ENCODE data around the gene RPRD1A.
"Not testable (repeated sequence)": the region's sequence is repeated elsewhere in the genome, so short reads cannot be mapped to it uniquely, and the experiment has no call there.

Gene RPRD1A

DNA sequence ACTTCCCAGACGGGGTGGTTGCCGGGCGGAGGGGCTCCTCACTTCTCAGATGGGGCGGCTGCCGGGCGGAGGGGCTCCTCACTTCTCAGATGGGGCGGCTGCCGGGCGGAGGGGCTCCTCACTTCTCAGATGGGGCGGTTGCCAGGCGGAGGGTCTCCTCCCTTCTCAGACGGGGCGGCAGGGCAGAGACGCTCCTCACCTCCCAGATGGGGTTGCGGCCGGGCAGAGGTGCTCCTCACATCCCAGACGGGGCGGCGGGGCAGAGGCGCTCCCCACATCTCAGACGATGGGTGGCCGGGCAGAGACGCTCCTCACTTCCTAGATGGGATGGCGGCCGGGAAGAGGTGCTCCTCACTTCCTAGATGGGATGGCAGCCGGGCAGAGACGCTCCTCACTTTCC is 10.4 kb upstream of the RPRD1A start:
- not testable (repeated sequence) for DNase-seq

DNA sequence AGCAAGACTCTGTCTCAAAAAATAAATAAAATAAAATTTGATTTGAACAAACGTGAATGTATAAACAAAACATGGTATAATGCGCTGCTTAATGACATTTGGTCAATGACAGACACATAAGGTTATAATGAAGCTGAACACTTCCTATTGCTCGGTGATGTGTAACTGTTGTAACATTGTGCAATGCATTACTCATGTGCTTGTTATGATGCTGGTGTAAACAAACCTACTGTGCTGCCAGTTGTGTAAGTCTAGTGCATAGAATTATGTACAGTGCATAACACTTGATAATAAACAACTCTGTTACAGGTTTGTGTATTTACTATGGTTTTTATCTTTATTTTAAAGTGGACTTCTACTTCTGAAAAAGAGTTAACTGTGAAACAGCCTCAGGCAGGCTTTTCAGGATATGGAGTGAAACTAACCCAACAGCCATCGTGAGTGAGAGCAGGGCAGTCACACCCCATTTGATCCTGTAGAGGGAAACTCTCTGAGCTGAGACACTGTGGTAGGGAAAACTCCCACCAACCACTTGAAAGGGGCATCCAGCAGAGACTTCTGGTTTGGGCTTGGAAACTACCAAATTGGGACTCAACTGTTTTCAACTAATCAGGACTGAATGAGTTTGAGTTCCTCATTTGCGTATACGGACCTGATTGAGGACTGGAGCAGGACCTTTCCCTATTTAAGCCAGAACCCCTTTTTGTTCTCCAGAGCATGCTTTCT is 8.7 kb upstream of the RPRD1A start:
- no peak for DNase-seq

DNA sequence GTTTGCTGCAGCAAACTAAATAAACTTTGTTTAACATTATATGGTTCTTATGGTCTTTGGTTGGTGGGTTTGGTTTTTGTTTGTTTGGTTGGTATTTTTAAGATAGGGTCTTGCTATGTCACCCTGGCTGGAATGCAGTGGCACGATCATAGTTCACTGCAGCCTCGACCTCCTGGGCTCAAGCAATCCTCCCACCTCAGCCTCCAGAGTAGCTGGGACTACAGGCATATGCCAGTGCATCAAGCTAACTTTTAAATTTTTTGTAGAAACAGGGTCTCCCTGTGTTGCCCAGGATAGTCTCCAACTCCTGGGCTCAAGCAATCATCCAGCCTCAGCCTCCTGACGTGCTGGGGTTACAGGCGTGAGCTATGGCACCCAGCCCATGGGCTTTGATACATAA is 7.1 kb upstream of the RPRD1A start:
- DNase-seq = no peak

- no peak for DNase-seq
Observed at GRCh38 chr18:36073676-36074075, 6.3 kb upstream of the RPRD1A start.

DNA sequence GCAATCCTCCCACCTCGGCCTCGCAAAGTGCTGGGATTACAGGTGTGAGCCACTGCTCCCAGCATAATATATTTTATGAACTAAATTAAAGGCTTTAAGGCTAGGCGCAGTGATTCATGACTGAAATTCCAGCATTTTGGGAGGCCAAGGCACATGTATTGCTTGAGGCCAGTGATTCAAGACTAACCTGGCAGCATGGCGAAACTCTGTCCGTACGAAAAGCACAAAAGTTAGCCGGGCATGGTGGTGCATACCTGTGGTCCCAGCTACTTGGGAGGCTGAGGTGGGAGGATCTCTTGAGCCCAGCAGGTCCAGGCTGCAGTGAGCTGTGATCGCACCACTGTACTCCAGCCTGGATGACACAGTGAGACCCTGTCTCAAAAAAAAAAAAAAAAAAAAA is 5.0 kb upstream of the RPRD1A start:
- not testable (repeated sequence) for DNase-seq

GRCh38 chr18:36066686-36067054 is 689 bp downstream of the RPRD1A start:
- no peak for DNase-seq

- DNase-seq = no peak
Observed at GRCh38 chr18:36066001-36066400, 1.4 kb downstream of the RPRD1A start.

DNA sequence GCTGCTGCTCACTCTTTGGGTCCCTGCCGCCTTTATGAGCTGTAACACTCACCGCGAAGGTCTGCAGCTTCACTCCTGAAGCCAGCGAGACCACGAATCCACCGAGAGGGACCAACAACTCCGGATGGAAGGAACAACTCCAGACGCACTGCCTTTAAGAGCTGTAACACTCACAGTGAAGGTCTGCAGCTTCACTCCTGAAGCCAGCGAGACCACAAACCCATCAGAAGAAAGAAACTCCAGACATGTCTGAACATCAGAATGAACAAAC is 2.6 kb downstream of the RPRD1A start:
- not testable (repeated sequence) for DNase-seq

GRCh38 chr18:36064027-36064808 is 3.1 kb downstream of the RPRD1A start:
- no peak for DNase-seq

DNA sequence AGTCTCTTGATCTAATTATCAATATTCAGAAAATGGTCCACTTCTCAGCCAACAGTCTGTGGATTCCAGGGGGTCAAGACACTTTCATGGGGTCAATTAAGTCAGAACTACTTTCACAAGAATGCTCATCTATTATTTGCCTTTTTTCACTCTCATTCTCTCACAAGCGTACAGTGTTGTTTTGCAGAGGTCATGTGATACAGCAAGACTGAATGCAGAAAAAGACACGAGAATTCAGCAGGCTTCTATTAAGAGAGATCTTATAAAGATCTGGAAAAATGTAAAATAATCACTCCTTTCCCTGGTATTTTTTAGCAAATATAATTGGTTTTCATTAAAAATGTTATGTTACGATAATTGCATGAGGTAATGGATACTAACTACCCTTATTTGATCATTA is 8.7 kb downstream of the RPRD1A start:
- DNase-seq = no peak

- no peak for DNase-seq
Observed at GRCh38 chr18:36051760-36052159, 15.6 kb downstream of the RPRD1A start.

DNA sequence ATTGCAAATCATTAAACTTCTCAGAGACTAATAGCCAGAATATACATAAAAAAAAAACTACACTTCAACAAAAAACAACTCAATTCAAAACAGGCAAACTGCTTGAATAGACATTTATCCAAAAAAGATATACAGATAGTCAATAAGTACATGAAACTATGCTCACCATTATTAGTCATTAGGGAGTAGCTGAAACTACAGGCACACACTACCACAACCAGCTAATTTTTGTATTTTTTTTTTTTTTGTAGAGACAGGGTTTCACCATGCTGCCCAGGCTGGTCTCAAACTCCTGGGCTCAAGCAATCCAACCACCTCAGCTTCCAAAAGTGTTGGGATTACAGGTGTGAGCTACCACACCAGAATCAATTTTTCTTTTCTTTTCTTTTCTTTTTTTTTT is 16.9 kb downstream of the RPRD1A start:
- no peak for DNase-seq

DNA sequence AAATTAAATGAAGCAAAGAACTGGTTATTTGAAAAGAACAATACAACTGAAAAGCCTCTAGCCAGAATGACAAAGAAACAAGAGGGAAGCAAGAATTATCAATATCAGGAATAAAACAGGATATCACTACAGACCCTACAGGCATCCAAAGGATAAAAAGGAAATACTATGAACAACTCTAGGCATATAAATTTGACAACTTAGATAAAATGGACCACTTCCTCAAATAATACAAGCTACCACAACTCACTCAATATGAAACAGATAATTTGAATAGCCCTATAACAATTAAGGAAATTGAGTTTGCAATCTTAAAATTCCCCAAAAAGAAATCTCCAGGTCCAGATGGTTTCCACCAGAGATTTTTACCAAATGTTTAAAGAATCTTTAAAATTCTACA is 19.8 kb downstream of the RPRD1A start:
- no peak for DNase-seq

DNA sequence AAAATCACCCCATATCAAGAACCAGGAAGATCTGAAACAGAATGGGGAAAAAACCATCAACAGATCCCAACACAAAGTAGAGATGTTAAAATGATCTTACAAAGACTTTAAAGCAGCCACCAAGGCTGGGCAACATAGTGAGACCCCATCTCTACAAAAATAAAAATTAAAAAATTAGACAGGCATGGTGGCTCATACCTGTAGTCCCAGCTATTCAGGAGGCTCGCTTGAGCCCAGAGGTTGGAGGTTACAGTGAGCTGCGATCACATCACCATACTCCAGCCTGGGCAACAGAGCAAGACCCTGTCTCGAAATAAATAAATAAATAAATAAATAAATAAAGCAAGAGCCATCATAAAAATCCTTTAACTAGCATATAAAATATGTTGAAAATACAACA is 20.5 kb downstream of the RPRD1A start:
- no peak for DNase-seq

GRCh38 chr18:36045241-36045991 is 21.9 kb downstream of the RPRD1A start:
- DNase-seq = no peak

- DNase-seq = no peak
Observed at GRCh38 chr18:36043153-36043552, 24.2 kb downstream of the RPRD1A start.

- no peak for DNase-seq
Observed at GRCh38 chr18:36041146-36041545, 26.2 kb downstream of the RPRD1A start.

DNA sequence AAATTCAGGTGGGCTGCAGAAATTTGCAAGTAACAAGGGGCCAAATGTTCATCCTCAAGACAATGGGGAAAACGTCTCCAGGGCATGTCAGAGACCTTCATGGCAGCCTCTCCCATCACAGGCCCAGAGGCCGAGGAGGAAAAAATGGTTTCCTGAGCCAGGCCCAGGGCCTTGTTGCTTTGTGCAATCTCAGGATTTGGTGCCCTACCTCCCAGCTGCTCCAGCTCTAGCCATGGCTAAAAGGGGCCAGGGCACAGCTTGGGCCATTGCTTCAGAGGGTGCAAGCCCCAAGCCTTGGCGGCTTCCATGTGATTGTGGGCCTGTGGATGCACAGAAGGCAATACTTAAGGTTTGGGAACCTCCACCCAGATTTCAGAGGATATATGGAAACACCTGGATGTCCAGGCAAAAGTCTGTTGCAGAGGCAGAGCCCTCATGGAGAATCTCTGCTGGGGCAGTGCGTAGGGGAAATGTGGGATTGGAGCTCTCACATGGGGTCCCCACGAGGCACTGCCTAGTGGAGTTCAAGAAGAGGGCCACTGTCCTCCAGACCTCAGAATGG is 29.2 kb downstream of the RPRD1A start:
- DNase-seq = no peak

DNA sequence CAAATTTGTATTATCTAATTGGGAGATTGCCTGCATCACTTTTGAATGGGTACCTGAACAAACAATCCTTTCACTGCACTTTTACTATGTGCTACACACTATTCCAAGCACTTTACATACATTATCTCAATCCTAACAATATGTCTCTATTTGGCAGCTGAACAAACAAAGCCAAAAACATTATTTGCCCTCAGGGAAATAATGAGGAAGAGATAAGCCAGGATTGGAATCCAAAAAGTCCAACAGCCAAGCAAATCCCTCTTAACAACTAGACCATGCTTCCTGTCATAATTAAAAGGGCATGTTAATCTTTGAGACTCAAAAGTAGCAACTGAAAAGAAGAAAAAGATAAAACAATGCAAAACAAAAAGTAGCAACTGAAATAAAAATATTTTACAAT is 32.1 kb downstream of the RPRD1A start:
- no peak for DNase-seq

DNA sequence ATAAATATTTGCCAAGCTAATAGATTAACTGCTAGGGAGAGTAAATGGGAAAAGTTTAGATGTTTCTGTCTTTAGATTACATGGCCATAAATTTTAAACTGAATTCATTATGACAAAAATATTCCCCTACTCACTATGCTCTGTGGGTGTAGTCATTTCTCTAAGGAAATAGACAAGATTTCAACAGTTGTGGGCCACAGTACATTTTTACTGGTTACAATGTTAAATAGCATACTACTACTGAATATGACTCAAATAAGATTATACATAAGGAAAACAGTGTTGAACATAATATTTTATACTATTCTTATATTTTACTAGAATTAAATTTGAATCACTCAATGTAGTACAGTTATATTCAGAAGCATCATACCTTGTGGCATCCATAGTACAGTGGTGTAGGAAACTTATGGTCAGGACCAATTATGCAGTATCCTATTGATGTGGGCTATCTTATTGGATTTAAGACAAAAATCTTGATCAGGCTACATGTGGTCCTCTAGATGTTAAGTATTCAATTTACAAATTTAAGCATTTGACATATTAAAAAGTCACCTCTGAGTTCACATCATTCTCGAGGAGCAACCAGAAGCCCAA is 33.0 kb downstream of the RPRD1A start:
- DNase-seq = no peak

GRCh38 chr18:36031903-36032302 is 35.5 kb downstream of the RPRD1A start:
- DNase-seq = no peak

DNA sequence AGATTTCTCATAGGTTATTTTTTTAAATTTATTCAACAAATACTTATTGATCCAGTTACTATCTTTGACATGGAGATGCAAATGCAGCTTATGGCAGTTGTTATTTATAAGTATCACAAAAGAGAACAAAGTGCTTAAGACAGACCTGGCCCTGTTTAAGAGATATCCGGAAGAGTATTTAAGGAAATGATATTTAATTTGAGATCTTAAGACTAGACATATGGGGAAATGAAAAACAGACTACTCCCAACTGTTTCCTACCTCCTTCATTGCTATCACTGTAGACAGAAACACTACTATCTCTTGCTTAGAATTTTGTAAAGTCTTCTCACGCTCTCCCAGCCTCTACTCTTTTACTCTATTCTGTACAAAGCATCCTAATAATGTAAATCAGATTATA is 36.0 kb downstream of the RPRD1A start:
- no peak for DNase-seq

DNA sequence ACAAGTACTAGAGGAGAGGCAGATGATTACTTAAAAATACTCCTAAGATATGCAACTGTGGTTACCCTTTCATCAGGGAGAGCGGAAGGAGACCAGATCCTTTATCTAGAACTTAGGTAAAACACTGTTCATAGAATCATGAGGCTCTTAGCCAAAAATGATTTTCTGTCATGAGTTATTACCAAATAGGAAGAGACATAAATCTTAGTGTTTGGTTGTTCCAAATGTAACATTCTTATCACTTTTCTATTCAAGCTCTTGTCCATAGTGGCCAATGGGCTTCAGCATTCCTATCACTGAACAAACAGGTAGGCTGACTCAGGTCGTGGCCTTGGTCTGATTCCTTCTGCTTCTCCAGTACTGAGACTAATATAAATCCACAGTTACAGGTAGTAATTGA is 38.5 kb downstream of the RPRD1A start:
- DNase-seq = no peak

Measured in activated T-cell treated with anti-CD3 and anti-CD28 coated beads, Interleukin-2, amount 50 U/mL, for 48 hours (primary cell).